ENCODE measurements around the gene PPP1R15A.

DNA sequence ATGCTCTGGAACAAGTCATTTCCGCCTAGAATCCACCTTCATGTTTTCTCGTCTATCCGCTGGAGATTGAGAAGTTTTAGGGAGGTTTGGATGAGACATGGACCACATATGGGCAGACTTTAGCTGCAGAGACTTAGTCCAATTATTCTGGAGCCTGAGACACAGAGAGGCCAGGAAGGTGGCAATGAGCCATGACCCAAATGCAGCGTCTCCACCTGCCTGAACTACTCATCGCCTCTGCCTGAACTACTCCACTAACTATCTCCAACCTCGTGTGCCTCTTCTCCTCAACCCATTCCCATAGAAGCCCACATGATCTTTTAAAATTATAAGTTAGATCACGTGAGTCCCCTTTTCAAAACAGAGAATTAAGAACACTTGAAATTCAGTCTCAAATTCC, 9.4 kb upstream of the PPP1R15A start:
- TF ChIP-seq, protein P1, sequence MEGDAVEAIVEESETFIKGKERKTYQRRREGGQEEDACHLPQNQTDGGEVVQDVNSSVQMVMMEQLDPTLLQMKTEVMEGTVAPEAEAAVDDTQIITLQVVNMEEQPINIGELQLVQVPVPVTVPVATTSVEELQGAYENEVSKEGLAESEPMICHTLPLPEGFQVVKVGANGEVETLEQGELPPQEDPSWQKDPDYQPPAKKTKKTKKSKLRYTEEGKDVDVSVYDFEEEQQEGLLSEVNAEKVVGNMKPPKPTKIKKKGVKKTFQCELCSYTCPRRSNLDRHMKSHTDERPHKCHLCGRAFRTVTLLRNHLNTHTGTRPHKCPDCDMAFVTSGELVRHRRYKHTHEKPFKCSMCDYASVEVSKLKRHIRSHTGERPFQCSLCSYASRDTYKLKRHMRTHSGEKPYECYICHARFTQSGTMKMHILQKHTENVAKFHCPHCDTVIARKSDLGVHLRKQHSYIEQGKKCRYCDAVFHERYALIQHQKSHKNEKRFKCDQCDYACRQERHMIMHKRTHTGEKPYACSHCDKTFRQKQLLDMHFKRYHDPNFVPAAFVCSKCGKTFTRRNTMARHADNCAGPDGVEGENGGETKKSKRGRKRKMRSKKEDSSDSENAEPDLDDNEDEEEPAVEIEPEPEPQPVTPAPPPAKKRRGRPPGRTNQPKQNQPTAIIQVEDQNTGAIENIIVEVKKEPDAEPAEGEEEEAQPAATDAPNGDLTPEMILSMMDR (IDR thresholded peaks at IDR 0.05; ENCODE audit: borderline replicate concordance, extremely low read depth, low read length, poor library complexity, severe bottlenecking) = no peak
- no peak for TF ChIP-seq EZH2 (IDR thresholded peaks at IDR 0.05; ENCODE audit: borderline replicate concordance, low read depth, low read length, severe bottlenecking)

All from DND-41 (cell line).